ENCODE measurements around the gene MGAT3. TPM values are rescaled to one million over a fixed set of nuclear protein-coding genes. Genes with fewer than 3 reads are reported as not detected.

Gene MGAT3
- total and polyA plus RNA-seq, 2 of the 13 experiments (the other 11 are each of a cell fraction or from before 2014, with no cell fraction given) = 0.11 to 0.15 TPM

DNA sequence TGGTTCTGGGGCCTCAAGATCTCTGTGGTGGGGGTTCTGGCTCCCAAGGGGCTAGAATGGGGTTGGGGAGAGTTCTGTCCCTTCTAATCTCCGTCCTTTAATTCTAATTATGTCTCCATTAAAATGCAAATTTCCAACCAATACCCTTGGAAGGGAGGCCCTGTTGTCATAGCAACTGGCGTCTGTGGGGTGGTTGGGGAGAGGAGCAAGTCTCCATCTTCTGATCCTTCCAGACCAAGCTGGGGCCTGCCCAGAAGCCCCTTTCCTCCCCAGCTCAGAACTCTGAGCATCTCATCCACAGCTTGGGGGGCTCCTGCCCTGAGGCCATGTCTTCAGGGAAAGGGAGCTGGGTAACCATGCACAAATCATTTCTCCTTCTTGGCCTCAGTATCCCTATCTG is 81.2 kb downstream of the MGAT3 start:
- ATAC-seq = no peak
- Histone ChIP-seq H3K27ac (ENCODE audit: extremely low read length, insufficient read depth, low read length) (no peak overlapping the region), H3K79me2 (ENCODE audit: insufficient read depth, low read length) (no peaks in the 10 kb centered on the region), H3K9me3 (ENCODE audit: low read length) (no peaks in the 10 kb centered on the region), H3K4me1 (ENCODE audit: insufficient read depth, low read length) (peaks cover 23% of the 10 kb centered on the region), H2AFZ (ENCODE audit: low read length) (no peak overlapping the region), H3K27me3 (ENCODE audit: control insufficient read depth in 1 of 2, insufficient read depth in 2 of 2, low read length in 2 of 2) (peaks cover 2 to 18% of the 10 kb centered on the region in 2 experiments; a peak in 3 of 5 replicates), H3K4me3 (replicated peaks in 1 of 3; ENCODE audit: insufficient read depth in 1 of 3, low read depth in 2 of 3, low read length in 3 of 3) (no peak overlapping the region), H3K36me3 (replicated peaks in 1 of 2; ENCODE audit: control insufficient read depth in 1 of 2, insufficient read depth in 2 of 2, low read length in 2 of 2) (no peaks in the 10 kb centered on the region), H3K9ac (ENCODE audit: insufficient read depth, low read depth, low read length) (no peak overlapping the region), H3K4me2 (ENCODE audit: low read depth, low read length) (no peak overlapping the region), H4K20me1 (ENCODE audit: insufficient read depth, low read length) (no peaks in the 10 kb centered on the region)
- BruUV-seq (replicated peaks) = no TSS peak
- intact Hi-C loops (cut with micrococcal nuclease; ENCODE audit: unreplicated experiment) = no loop called here
- peak; percentile 39; the same call in 1 of the 2 replicates for TF ChIP-seq RFX1 (IDR thresholded peaks at IDR 0.05)
- TF ChIP-seq FOXO1 (CRISPR knock-in tag; IDR thresholded peaks at IDR 0.05) = no peak
- DNase-seq (ENCODE audit: low spot score) = no peak
- FAIRE-seq = no peak
- in situ Hi-C loops (cut with HindIII; ENCODE audit: extremely low pct_ligation_motif_present, low pct_unique_long_range_greater_than_20kb) = loop anchor here (5.0 kb wide), 2 partner anchors 269 to 489 kb away; no protein-coding TSS in a partner anchor
- CTCF ChIA-PET (ENCODE audit: low intra/inter-chr PET ratio, low total read pairs) = no interaction called here
- no CpG with 5 or more reads among the region's 2 CpGs for WGBS (ENCODE audit: low lambda C conversion rate)
- POLR2A ChIA-PET = no interaction called here

Other genes with a start within 250 kb of the MGAT3 start
- gene PDGFB, start 212.0 kb upstream of the MGAT3 start, total RNA-seq (2016; rRNA removed; fragmentation: Illumina TruSeq; extraction: Trizol) = 0.65 and 1.4 TPM in 2 replicates
- gene PDGFB, start 212.0 kb upstream of the MGAT3 start, polyA plus RNA-seq (2011; rRNA removed) = 10.1 and 12.8 TPM in 2 replicates
- gene RPL3, start 137.4 kb upstream of the MGAT3 start, total RNA-seq (2016; rRNA removed; fragmentation: Illumina TruSeq; extraction: Trizol) = 1,051 and 1,499 TPM in 2 replicates
- 3,218 and 3,279 TPM in 2 replicates for gene RPL3, start 137.4 kb upstream of the MGAT3 start, polyA plus RNA-seq (2011; rRNA removed)
- gene SYNGR1, start 107.0 kb upstream of the MGAT3 start, total RNA-seq (2016; rRNA removed; fragmentation: Illumina TruSeq; extraction: Trizol) = 0.27 TPM in 1 of 2 replicates, not detected in the other
- gene SYNGR1, start 107.0 kb upstream of the MGAT3 start, polyA plus RNA-seq (2011; rRNA removed) = 2.7 and 3.3 TPM in 2 replicates
- 12.8 and 14.3 TPM in 2 replicates for gene TAB1, start 57.2 kb upstream of the MGAT3 start, total RNA-seq (2016; rRNA removed; fragmentation: Illumina TruSeq; extraction: Trizol)
- gene TAB1, start 57.2 kb upstream of the MGAT3 start, polyA plus RNA-seq (2011; rRNA removed) = 15.9 and 22.2 TPM in 2 replicates
- gene MIEF1, start 45.3 kb downstream of the MGAT3 start, total RNA-seq (2016; rRNA removed; fragmentation: Illumina TruSeq; extraction: Trizol) = 34.8 and 41.4 TPM in 2 replicates
- 21.7 and 22.3 TPM in 2 replicates for gene MIEF1, start 45.3 kb downstream of the MGAT3 start, polyA plus RNA-seq (2011; rRNA removed)
- gene ATF4, start 63.5 kb downstream of the MGAT3 start, total RNA-seq (2016; rRNA removed; fragmentation: Illumina TruSeq; extraction: Trizol) = 442 and 486 TPM in 2 replicates
- 1,157 and 1,297 TPM in 2 replicates for gene ATF4, start 63.5 kb downstream of the MGAT3 start, polyA plus RNA-seq (2011; rRNA removed)
- gene RPS19BP1, start 75.7 kb downstream of the MGAT3 start, total RNA-seq (2016; rRNA removed; fragmentation: Illumina TruSeq; extraction: Trizol) = 81.3 and 88.2 TPM in 2 replicates
- 44.3 and 47.8 TPM in 2 replicates for gene RPS19BP1, start 75.7 kb downstream of the MGAT3 start, polyA plus RNA-seq (2011; rRNA removed)
- gene CACNA1I, start 113.7 kb downstream of the MGAT3 start, total RNA-seq (2016; rRNA removed; fragmentation: Illumina TruSeq; extraction: Trizol) = not detected in 2 replicates
- gene CACNA1I, start 113.7 kb downstream of the MGAT3 start, polyA plus RNA-seq (2011; rRNA removed) = not detected in 2 replicates